Ovary (tissue), 9 donors: ENCODE measurements around the gene ABCA8. TPM values are rescaled to one million over a fixed set of nuclear protein-coding genes. Genes with fewer than 3 reads are reported as not detected.
"Not testable (repeated sequence)": the region's sequence is repeated elsewhere in the genome, so short reads cannot be mapped to it uniquely, and the experiment has no call there.

ENCODE experiments used
- DNase-seq, 5 donors: peaks; one replicate each; pipeline ENCODE4 v3.0.0-alpha.2; 2019 to 2020
- H3K27ac ChIP-seq, 2 donors: fragments of 200-600 bp; one replicate each; pipeline versions ENCODE4 v1.5.1 to v1.8.0; 2019 to 2022
- H3K27me3 ChIP-seq: fragments of 200-600 bp; one replicate; pipeline ENCODE4 v1.8.0; 2022
- H3K36me3 ChIP-seq: fragments of 200-600 bp; sonication (generic); one replicate; pipeline ENCODE4 v1.5.1; 2019
- H3K4me1 ChIP-seq: one replicate; pipeline ENCODE4 v1.8.1; 2013; ENCODE audit warnings: mild to moderate bottlenecking, moderate library complexity; ENCODE audit not compliant: insufficient read depth
- H3K4me3 ChIP-seq: fragments of 200-600 bp; sonication (generic); one replicate; pipeline ENCODE4 v1.5.1; 2017
- H3K9me3 ChIP-seq, 2 donors: fragments of 200-600 bp in 1 of 2; sonication (generic) in 1 of 2; one replicate each; pipeline versions ENCODE4 v1.5.1 to v1.8.1; 2013 to 2019; ENCODE audit warnings: mild to moderate bottlenecking in 1 of 2, moderate library complexity in 1 of 2
- EP300 ChIP-seq: sonication (generic); formaldehyde crosslinking; IDR thresholded peaks from one replicate; pipeline ENCODE4 v1.6.1; 2017; ENCODE audit warnings: antibody characterized with exemption
- POLR2A ChIP-seq: fragments of 450-650 bp; IDR thresholded peaks from one replicate; pipeline ENCODE4 v1.6.1; 2017; ENCODE audit warnings: antibody characterized with exemption, mild to moderate bottlenecking, moderate library complexity
- WGBS, 3 donors: extraction: QIAGEN DNeasy Blood & Tissue Kit in 1 of 3; methylation state at CpG; one replicate each; pipeline versions ENCODE4 v1.1.5 to v1.1.7; 2013 to 2017; 5-methylcytosine and 5-hydroxymethylcytosine counted together
- intact Hi-C, 4 donors: fragments of 100-400 bp; cut with DNase I; formaldehyde crosslinking; loops; one replicate each; pipeline versions ENCODE4 v1.11.0 to v1.15.1; 2022 to 2023
- polyA plus RNA-seq, 2 donors: library from polyadenylated mRNA; stranded (reverse); fragments of 200-250 nt in 1 of 2; fragments of 350-450 nt in 1 of 2; fragmentation: Illumina TruSeq in 1 of 2; extraction: RNeasy Lipid Tissue Mini Kit (QIAGEN cat#74804) in 1 of 2; gene quantifications; one replicate each; pipeline ENCODE4 v1.2.3, GENCODE V29; 2013 to 2014
- total RNA-seq, 7 donors: library from RNA; depleted of rRNA in 2 of 7; stranded (reverse); fragments of >200 nt in 2 of 7; fragmentation: NEBNext Ultra II Directional in 3 of 7; extraction: Animal tissue kit (Norgen Biotek cat#: 25700) in 3 of 7; gene quantifications; one replicate each; pipeline versions ENCODE4 v1.1.0 to v1.2.4, GENCODE V29; 2016 to 2023
- TF ChIP-seq, protein P1 (sequence below), 3 donors: fragments of 450-650 bp in 2 of 3; fragments of 200-600 bp in 1 of 3; IDR thresholded peaks; one replicate each; pipeline versions ENCODE4 v1.5.1 to v1.8.0; 2016 to 2022; ENCODE audit warnings: antibody characterized with exemption in 3 of 3, mild to moderate bottlenecking in 1 of 3
- donor health status: DM: no; HTN: no; CAD: no; lungs with moderate emphysema.
- donor health status: DM: no; HTN: no; CAD: no.
- donor health status: Bipolar disorder and iron deficiency.
- donor health status: DM: yes; HTN: yes; CAD: no.
- donor health status: DM: no; HTN: no; CAD: no.
- donor health status: DM: yes; HTN: yes; CAD: no.

The ABCA8 gene
- total and polyA plus RNA-seq, 9 donors, result 69.2 to 218 (median 98.5) TPM

- WGBS, 3 donors, result 90 to 93% (median 92%) methylated on average over 3 of the region's 3 CpGs
- H3K36me3 ChIP-seq, result no peaks in the 10 kb centered on the region
These were observed 130.5 kb downstream of the ABCA8 start for GRCh38 chr17:68824707-68825106.

DNA sequence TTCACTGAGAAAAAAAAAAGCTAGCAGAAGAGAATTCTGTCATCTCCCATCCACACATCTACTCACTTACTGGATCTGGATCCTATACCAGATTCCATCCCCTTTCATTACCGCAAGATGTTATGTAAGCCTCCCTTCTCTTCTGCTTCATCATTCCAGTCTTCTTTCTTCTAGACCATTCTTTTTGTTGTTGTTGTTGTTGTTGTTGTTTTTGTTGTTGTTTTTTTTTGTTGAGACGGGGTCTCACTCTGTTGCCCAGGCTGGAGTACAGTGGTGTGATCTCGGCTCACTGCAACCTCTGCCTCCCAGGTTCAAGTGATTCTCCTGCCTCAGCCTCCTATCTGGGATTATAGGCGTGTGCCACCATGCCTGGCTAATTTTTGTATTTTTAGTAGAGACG lies 131.0 kb downstream of the ABCA8 start:
- H3K4me3 ChIP-seq, H3K9me3 ChIP-seq, DNase-seq, intact Hi-C loops, H3K36me3 ChIP-seq, H3K27ac ChIP-seq, H3K27me3 ChIP-seq, H3K4me1 ChIP-seq: not testable (repeated sequence)
- 89 to 95% (median 94%) methylated on average over 5 of the region's 5 CpGs for WGBS, 3 donors

More at GRCh38 chr17:68824707-68825106, 130.5 kb downstream of the ABCA8 start:
- Histone ChIP-seq H3K9me3 (no peaks in the 10 kb centered on the region), H3K4me3 (no peak overlapping the region), H3K4me1 (peaks cover 5% of the 10 kb centered on the region), H3K27ac (no peak overlapping the region), H3K27me3 (no peaks in the 10 kb centered on the region)
- no peak for DNase-seq
- intact Hi-C loops, result no loop called here
- no peak for TF ChIP-seq POLR2A
- no peak for TF ChIP-seq EP300
- TF ChIP-seq, protein P1, sequence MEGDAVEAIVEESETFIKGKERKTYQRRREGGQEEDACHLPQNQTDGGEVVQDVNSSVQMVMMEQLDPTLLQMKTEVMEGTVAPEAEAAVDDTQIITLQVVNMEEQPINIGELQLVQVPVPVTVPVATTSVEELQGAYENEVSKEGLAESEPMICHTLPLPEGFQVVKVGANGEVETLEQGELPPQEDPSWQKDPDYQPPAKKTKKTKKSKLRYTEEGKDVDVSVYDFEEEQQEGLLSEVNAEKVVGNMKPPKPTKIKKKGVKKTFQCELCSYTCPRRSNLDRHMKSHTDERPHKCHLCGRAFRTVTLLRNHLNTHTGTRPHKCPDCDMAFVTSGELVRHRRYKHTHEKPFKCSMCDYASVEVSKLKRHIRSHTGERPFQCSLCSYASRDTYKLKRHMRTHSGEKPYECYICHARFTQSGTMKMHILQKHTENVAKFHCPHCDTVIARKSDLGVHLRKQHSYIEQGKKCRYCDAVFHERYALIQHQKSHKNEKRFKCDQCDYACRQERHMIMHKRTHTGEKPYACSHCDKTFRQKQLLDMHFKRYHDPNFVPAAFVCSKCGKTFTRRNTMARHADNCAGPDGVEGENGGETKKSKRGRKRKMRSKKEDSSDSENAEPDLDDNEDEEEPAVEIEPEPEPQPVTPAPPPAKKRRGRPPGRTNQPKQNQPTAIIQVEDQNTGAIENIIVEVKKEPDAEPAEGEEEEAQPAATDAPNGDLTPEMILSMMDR (IDR thresholded peaks at IDR 0.05), result no peak

DNA sequence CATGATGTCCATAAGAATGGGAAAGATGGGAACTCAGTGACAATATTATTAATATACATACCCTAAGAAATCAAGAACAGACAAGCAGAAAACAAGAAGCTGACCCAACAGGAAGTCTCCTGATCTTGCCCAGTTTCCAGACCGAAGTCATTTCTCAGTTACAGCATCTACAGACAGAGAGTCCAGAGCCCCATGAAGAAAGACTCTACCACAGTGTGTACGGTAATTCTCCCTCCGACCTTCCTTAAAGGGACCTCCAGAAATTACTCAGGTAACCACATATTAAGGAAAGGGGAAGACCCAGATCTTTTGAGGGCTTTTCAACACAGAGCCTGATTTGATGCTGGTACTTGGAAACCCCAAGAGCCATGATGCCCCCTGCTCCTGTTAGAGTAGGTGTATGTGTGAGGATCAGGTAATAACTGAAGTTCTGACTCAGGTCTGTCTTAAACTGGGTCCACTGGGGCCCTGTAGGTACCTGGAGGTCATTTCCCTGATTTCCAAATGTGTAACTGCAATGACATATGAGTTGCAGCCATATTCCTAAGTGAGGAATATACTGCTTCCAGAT lies 132.4 kb downstream of the ABCA8 start:
- 92 to 98% (median 97%) methylated on average over 3 of the region's 3 CpGs for WGBS, 3 donors
- H3K4me3 ChIP-seq, result no peak overlapping the region
- TF ChIP-seq POLR2A, result no peak
- TF ChIP-seq, protein P1 (IDR thresholded peaks at IDR 0.05), result no peak
- no peaks in the 10 kb centered on the region for H3K9me3 ChIP-seq
- intact Hi-C loops, result no loop called here
- no peak for DNase-seq
- H3K36me3 ChIP-seq, result no peaks in the 10 kb centered on the region
- no peaks in the 10 kb centered on the region for H3K27me3 ChIP-seq
- peaks cover 5% of the 10 kb centered on the region for H3K4me1 ChIP-seq
- no peak overlapping the region for H3K27ac ChIP-seq

GRCh38 chr17:68821860-68822696 lies 133.1 kb downstream of the ABCA8 start:
- 3 to 10% (median 5%) methylated on average over 3 of the region's 3 CpGs for WGBS, 3 donors

More at GRCh38 chr17:68821860-68822696, 133.1 kb downstream of the ABCA8 start:
- H3K4me3 ChIP-seq, result no peak overlapping the region
- DNase-seq, result no peak
- H3K9me3 ChIP-seq, result no peaks in the 10 kb centered on the region
- TF ChIP-seq POLR2A (no peak), EP300 (no peak)
- TF ChIP-seq, protein P1 (IDR thresholded peaks at IDR 0.05), result no peak
- H3K27me3 ChIP-seq, result no peaks in the 10 kb centered on the region
- H3K27ac ChIP-seq, result no peak overlapping the region
- no peaks in the 10 kb centered on the region for H3K36me3 ChIP-seq
- peaks cover 5% of the 10 kb centered on the region for H3K4me1 ChIP-seq
- intact Hi-C loops, result no loop called here
